ENCODE results near the gene GP9. TPM values are rescaled to one million over a fixed set of nuclear protein-coding genes. Genes with fewer than 3 reads are reported as not detected.

The GP9 gene
- total and polyA plus RNA-seq, 4 donors = 0.16 to 12.0 TPM; not detected in 2

DNA sequence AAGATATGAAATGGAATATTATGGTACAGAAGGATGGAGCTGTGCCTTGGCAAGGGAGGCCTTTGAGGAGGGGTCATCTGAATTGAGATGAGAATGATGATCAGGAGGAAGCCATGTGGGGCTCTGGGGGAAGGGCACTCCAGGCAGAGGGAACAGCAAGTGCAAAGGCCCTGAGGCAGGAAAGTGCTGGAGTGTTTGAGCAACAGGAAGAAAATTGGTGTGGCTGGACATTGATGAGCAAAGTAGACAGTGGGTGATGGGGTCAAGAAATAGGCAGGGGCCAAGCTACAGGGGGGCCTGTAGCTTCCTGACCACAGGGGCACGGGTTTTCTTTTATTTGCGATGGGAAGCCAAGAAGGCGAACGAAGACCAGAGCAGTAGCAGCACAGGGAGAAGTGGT lies 3.3 kb upstream of the GP9 start:
- H3K9ac ChIP-seq (ENCODE audit: low read depth in 1 of 2, low read length in 2 of 2) = no peak overlapping the region
- H3K4me1 ChIP-seq (ENCODE audit: control insufficient read depth in 4 of 4, insufficient read depth in 4 of 4, low read length in 3 of 4) = peaks cover 8 to 26% (median 21%) of the 10 kb centered on the region in 4 donors
- H3K27me3 ChIP-seq (ENCODE audit: control insufficient read depth in 4 of 4, insufficient read depth in 4 of 4, low read length in 3 of 4) = no peaks in the 10 kb centered on the region
- no peak overlapping the region for H3K27ac ChIP-seq (ENCODE audit: low read depth in 1 of 2, low read length in 2 of 2)
- H3K4me3 ChIP-seq (ENCODE audit: low read depth in 1 of 3, low read length in 3 of 3) = no peak overlapping the region
- no peaks in the 10 kb centered on the region for H3K9me3 ChIP-seq (ENCODE audit: control insufficient read depth in 4 of 4, low read length in 3 of 4)
- TF ChIP-seq, protein P1, sequence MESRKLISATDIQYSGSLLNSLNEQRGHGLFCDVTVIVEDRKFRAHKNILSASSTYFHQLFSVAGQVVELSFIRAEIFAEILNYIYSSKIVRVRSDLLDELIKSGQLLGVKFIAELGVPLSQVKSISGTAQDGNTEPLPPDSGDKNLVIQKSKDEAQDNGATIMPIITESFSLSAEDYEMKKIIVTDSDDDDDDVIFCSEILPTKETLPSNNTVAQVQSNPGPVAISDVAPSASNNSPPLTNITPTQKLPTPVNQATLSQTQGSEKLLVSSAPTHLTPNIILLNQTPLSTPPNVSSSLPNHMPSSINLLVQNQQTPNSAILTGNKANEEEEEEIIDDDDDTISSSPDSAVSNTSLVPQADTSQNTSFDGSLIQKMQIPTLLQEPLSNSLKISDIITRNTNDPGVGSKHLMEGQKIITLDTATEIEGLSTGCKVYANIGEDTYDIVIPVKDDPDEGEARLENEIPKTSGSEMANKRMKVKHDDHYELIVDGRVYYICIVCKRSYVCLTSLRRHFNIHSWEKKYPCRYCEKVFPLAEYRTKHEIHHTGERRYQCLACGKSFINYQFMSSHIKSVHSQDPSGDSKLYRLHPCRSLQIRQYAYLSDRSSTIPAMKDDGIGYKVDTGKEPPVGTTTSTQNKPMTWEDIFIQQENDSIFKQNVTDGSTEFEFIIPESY (IDR thresholded peaks at IDR 0.05) = no peak
- TF ChIP-seq, protein P2, sequence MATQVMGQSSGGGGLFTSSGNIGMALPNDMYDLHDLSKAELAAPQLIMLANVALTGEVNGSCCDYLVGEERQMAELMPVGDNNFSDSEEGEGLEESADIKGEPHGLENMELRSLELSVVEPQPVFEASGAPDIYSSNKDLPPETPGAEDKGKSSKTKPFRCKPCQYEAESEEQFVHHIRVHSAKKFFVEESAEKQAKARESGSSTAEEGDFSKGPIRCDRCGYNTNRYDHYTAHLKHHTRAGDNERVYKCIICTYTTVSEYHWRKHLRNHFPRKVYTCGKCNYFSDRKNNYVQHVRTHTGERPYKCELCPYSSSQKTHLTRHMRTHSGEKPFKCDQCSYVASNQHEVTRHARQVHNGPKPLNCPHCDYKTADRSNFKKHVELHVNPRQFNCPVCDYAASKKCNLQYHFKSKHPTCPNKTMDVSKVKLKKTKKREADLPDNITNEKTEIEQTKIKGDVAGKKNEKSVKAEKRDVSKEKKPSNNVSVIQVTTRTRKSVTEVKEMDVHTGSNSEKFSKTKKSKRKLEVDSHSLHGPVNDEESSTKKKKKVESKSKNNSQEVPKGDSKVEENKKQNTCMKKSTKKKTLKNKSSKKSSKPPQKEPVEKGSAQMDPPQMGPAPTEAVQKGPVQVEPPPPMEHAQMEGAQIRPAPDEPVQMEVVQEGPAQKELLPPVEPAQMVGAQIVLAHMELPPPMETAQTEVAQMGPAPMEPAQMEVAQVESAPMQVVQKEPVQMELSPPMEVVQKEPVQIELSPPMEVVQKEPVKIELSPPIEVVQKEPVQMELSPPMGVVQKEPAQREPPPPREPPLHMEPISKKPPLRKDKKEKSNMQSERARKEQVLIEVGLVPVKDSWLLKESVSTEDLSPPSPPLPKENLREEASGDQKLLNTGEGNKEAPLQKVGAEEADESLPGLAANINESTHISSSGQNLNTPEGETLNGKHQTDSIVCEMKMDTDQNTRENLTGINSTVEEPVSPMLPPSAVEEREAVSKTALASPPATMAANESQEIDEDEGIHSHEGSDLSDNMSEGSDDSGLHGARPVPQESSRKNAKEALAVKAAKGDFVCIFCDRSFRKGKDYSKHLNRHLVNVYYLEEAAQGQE (IDR thresholded peaks at IDR 0.05) = no peak
- TF ChIP-seq, protein P3, sequence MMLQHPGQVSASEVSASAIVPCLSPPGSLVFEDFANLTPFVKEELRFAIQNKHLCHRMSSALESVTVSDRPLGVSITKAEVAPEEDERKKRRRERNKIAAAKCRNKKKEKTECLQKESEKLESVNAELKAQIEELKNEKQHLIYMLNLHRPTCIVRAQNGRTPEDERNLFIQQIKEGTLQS (IDR thresholded peaks at IDR 0.05) = no peak
- TF ChIP-seq HNF4A (conservative IDR thresholded peaks at IDR 0.05) (no peak), SP1 (IDR thresholded peaks at IDR 0.05) (no peak)
- no peak for DNase-seq (ENCODE audit: low spot score)
- H3K36me3 ChIP-seq (ENCODE audit: control insufficient read depth in 4 of 4, insufficient read depth in 3 of 4, low read depth in 1 of 4, low read length in 3 of 4) = no peaks in the 10 kb centered on the region
- 95% methylated on average over 4 of the region's 4 CpGs for WGBS

DNA sequence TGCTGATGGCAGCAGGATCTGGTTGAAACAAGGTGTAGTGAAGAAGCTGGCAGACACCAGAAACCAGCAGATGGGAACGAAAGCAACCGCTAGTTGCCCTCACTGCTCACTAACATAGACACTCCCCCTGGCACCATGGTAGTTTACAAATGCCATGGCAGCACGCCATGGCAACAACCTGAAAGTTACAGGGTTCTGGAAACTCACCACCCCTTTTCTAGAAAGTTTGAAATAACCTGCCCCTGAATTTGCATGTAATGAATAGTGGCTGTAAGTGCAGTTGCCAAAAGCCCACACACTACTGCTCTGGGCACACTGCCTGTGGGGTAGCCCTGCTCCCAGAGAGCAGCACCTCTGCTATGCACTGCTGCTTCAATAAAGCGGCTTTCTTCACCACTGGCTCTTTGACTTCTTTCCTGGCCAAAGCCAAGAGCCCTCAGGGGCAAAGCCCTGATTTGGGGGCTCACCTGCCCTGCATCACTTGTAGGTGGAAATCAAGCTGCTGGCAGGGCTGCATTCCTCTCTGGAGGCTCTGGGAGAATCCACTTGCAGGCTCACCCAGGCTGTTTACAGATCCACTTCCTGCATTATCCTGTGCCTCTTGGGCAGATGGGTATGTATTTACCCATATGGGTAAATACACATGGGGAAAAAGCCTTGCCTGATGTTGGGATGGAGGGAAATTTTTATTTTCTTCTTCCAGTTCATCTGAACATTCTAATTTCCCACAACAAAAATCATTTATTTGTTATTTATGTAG lies 2.0 kb upstream of the GP9 start:
- WGBS = 39% methylated on average over 4 of the region's 4 CpGs
- Histone ChIP-seq H3K9me3 (ENCODE audit: control insufficient read depth in 4 of 4, low read length in 3 of 4) (no peaks in the 10 kb centered on the region), H3K27ac (ENCODE audit: low read depth in 1 of 2, low read length in 2 of 2) (peak overlapping the region in 1 of 2 donors; percentile 69), H3K4me1 (ENCODE audit: control insufficient read depth in 4 of 4, insufficient read depth in 4 of 4, low read length in 3 of 4) (peaks cover 2 to 16% (median 12%) of the 10 kb centered on the region in 4 donors), H3K9ac (ENCODE audit: low read depth in 1 of 2, low read length in 2 of 2) (no peak overlapping the region), H3K27me3 (ENCODE audit: control insufficient read depth in 4 of 4, insufficient read depth in 4 of 4, low read length in 3 of 4) (no peaks in the 10 kb centered on the region), H3K4me3 (ENCODE audit: low read depth in 1 of 3, low read length in 3 of 3) (no peak overlapping the region), H3K36me3 (ENCODE audit: control insufficient read depth in 4 of 4, insufficient read depth in 3 of 4, low read depth in 1 of 4, low read length in 3 of 4) (no peaks in the 10 kb centered on the region)
- DNase-seq (ENCODE audit: low spot score) = no peak
- TF ChIP-seq HNF4A (conservative IDR thresholded peaks at IDR 0.05) = peak in 1 of 2 donors; percentile 7
- TF ChIP-seq, protein P4, sequence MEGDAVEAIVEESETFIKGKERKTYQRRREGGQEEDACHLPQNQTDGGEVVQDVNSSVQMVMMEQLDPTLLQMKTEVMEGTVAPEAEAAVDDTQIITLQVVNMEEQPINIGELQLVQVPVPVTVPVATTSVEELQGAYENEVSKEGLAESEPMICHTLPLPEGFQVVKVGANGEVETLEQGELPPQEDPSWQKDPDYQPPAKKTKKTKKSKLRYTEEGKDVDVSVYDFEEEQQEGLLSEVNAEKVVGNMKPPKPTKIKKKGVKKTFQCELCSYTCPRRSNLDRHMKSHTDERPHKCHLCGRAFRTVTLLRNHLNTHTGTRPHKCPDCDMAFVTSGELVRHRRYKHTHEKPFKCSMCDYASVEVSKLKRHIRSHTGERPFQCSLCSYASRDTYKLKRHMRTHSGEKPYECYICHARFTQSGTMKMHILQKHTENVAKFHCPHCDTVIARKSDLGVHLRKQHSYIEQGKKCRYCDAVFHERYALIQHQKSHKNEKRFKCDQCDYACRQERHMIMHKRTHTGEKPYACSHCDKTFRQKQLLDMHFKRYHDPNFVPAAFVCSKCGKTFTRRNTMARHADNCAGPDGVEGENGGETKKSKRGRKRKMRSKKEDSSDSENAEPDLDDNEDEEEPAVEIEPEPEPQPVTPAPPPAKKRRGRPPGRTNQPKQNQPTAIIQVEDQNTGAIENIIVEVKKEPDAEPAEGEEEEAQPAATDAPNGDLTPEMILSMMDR (IDR thresholded peaks at IDR 0.05; ENCODE audit: low read depth, low read length, missing input control) = peak; percentile 10
- TF ChIP-seq, protein P5, sequence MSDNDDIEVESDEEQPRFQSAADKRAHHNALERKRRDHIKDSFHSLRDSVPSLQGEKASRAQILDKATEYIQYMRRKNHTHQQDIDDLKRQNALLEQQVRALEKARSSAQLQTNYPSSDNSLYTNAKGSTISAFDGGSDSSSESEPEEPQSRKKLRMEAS (IDR thresholded peaks at IDR 0.05) = no peak
- TF ChIP-seq RXRA (IDR thresholded peaks at IDR 0.05) = peak in 1 of 2 donors; percentile 19
- TF ChIP-seq RAD21 (IDR thresholded peaks at IDR 0.05) = peak in 1 of 2 donors; percentile 20
- TF ChIP-seq YY1 (IDR thresholded peaks at IDR 0.05) = peak; percentile 72
- no peak for TF ChIP-seq FOXA2 (IDR thresholded peaks at IDR 0.05)

Data from liver (tissue), 9 donors.